H9 (cell line): ENCODE measurements around the gene MAMDC4. TPM values are rescaled to one million over a fixed set of nuclear protein-coding genes. Genes with fewer than 3 reads are reported as not detected.
A peak's percentile ranks its signal among the peaks of the same experiment; 100 is the strongest.
"Not testable (repeated sequence)": the region's sequence is repeated elsewhere in the genome, so short reads cannot be mapped to it uniquely, and the experiment has no call there.

Experiments used
- DNase-seq: peaks from one replicate; pipeline ENCODE4 v3.0.0-alpha.2; 2017
- H2AFZ ChIP-seq: one replicate; pipeline ENCODE4 v1.6.1; 2013; ENCODE audit warnings: mild to moderate bottlenecking, low read length, control low read depth, moderate library complexity
- H2AK5ac ChIP-seq: 2 replicates; pipeline ENCODE4 v1.6.1; 2013; ENCODE audit warnings: low read length, control low read depth, mixed read lengths; ENCODE audit not compliant: insufficient read length
- H2BK120ac ChIP-seq: one replicate; pipeline ENCODE4 v1.6.1; 2013; ENCODE audit warnings: low read depth, mild to moderate bottlenecking, low read length, control low read depth, inconsistent platforms; ENCODE audit not compliant: poor library complexity, severe bottlenecking
- H2BK12ac ChIP-seq: 2 replicates; pipeline ENCODE4 v1.6.1; 2013; ENCODE audit warnings: low read length, control low read depth, mixed read lengths, low read depth; ENCODE audit not compliant: insufficient read length
- H2BK15ac ChIP-seq: 2 replicates; pipeline ENCODE4 v1.6.1; 2013; ENCODE audit warnings: low read depth, low read length, control low read depth
- H2BK20ac ChIP-seq: one replicate; pipeline ENCODE4 v1.6.1; 2013; ENCODE audit warnings: low read depth, mild to moderate bottlenecking, low read length, control low read depth, inconsistent platforms; ENCODE audit not compliant: poor library complexity, severe bottlenecking
- H2BK5ac ChIP-seq: 2 replicates; pipeline ENCODE4 v1.6.1; 2013; ENCODE audit warnings: low read length, control low read depth, mixed read lengths; ENCODE audit not compliant: insufficient read length
- H3K14ac ChIP-seq: 2 replicates; pipeline ENCODE4 v1.6.1; 2013; ENCODE audit warnings: low read length, control low read depth; ENCODE audit not compliant: insufficient read depth
- H3K18ac ChIP-seq: 2 replicates; pipeline ENCODE4 v1.6.1; 2013; ENCODE audit warnings: low read depth, mild to moderate bottlenecking, mixed read lengths, low read length, control low read depth; ENCODE audit not compliant: insufficient read length
- H3K23ac ChIP-seq: 2 replicates; pipeline ENCODE4 v1.6.1; 2013; ENCODE audit warnings: low read length, control low read depth, mixed read lengths, low read depth; ENCODE audit not compliant: insufficient read length
- H3K23me2 ChIP-seq: 2 replicates; pipeline ENCODE4 v1.6.1; 2013; ENCODE audit warnings: low read depth, mild to moderate bottlenecking, mixed read lengths, low read length, control low read depth; ENCODE audit not compliant: insufficient read length, poor library complexity, severe bottlenecking
- H3K27ac ChIP-seq: 2 replicates; pipeline ENCODE4 v1.5.1; 2013; ENCODE audit warnings: low read length, control low read depth, mixed read lengths, low read depth; ENCODE audit not compliant: insufficient read length
- H3K27me3 ChIP-seq: 2 replicates; pipeline ENCODE4 v1.6.1; 2013; ENCODE audit warnings: low read length, control low read depth, inconsistent platforms; ENCODE audit not compliant: insufficient read depth
- H3K4ac ChIP-seq: 2 replicates; pipeline ENCODE4 v1.6.1; 2013; ENCODE audit warnings: low read depth, mild to moderate bottlenecking, control low read depth, inconsistent platforms, low read length, moderate library complexity
- H3K4me1 ChIP-seq: 2 replicates; pipeline ENCODE4 v1.6.1; 2013; ENCODE audit warnings: low read length, control low read depth, inconsistent platforms; ENCODE audit not compliant: insufficient read depth
- H3K4me2 ChIP-seq: 2 replicates; pipeline ENCODE4 v1.6.1; 2013; ENCODE audit warnings: low read length, control low read depth, mixed read lengths; ENCODE audit not compliant: insufficient read length, insufficient read depth
- H3K56ac ChIP-seq: 2 replicates; pipeline ENCODE4 v1.6.1; 2013; ENCODE audit warnings: low read depth, mild to moderate bottlenecking, mixed read lengths, low read length, control low read depth; ENCODE audit not compliant: insufficient read length
- H3K79me1 ChIP-seq: 2 replicates; pipeline ENCODE4 v1.6.1; 2013; ENCODE audit warnings: low read depth, mild to moderate bottlenecking, moderate library complexity, low read length, control low read depth, inconsistent platforms; ENCODE audit not compliant: insufficient read depth, poor library complexity, severe bottlenecking
- H3K79me2 ChIP-seq: 2 replicates; pipeline ENCODE4 v1.6.1; 2013; ENCODE audit warnings: low read length, control low read depth, inconsistent platforms; ENCODE audit not compliant: insufficient read depth
- H3K9ac ChIP-seq: 2 replicates; pipeline ENCODE4 v1.6.1; 2013; ENCODE audit warnings: low read length, control low read depth, mixed read lengths; ENCODE audit not compliant: insufficient read length; ENCODE audit errors: extremely low read depth
- H3K9me3 ChIP-seq: one replicate; pipeline ENCODE4 v1.6.1; 2013; ENCODE audit warnings: low read depth, low read length, inconsistent platforms; ENCODE audit not compliant: control insufficient read depth
- H3T11ph ChIP-seq: one replicate; pipeline ENCODE4 v1.6.1; 2013; ENCODE audit warnings: mild to moderate bottlenecking, low read length, control low read depth, inconsistent platforms
- H4K20me1 ChIP-seq: one replicate; pipeline ENCODE4 v1.6.1; 2013; ENCODE audit not compliant: control insufficient read depth, insufficient read length, insufficient read depth
- H4K5ac ChIP-seq: 2 replicates; pipeline ENCODE4 v1.6.1; 2013; ENCODE audit warnings: low read depth, mild to moderate bottlenecking, mixed read lengths, low read length, control low read depth; ENCODE audit not compliant: insufficient read length
- H4K8ac ChIP-seq: replicated peaks from 2 replicates; pipeline ENCODE4 v1.6.1; 2013; ENCODE audit warnings: low read length, control low read depth, mixed read lengths, low read depth; ENCODE audit not compliant: insufficient read length
- H4K91ac ChIP-seq: 2 replicates; pipeline ENCODE4 v1.6.1; 2013; ENCODE audit warnings: low read depth, mild to moderate bottlenecking, moderate library complexity, mixed read lengths, low read length, control low read depth; ENCODE audit not compliant: insufficient read length
- H3K27ac Mint-ChIP-seq, 3 experiments: 2 replicates in 2 of 3; 3 replicates in 1 of 3; pipeline ENCODE4 v1.8.0; 2020 to 2021; ENCODE audit warnings: mixed read lengths in 3 of 3, mild to moderate bottlenecking in 1 of 3, moderate library complexity in 1 of 3
- H3K27me3 Mint-ChIP-seq: 2 replicates; pipeline ENCODE4 v1.8.0; 2021; ENCODE audit warnings: low read depth, mild to moderate bottlenecking, moderate library complexity, mixed read lengths
- H3K36me3 Mint-ChIP-seq, 3 experiments: 2 replicates in 2 of 3; 3 replicates in 1 of 3; pipeline ENCODE4 v1.8.0; 2020 to 2021; ENCODE audit warnings: low read depth in 3 of 3, mixed read lengths in 3 of 3; ENCODE audit not compliant: insufficient read depth in 1 of 3
- H3K4me1 Mint-ChIP-seq, 2 experiments: 2 replicates each; pipeline ENCODE4 v1.8.0; 2020; ENCODE audit warnings: mixed read lengths in 2 of 2
- H3K4me3 Mint-ChIP-seq, 2 experiments: 2 replicates in 1 of 2; 3 replicates in 1 of 2; pipeline ENCODE4 v1.8.0; 2020 to 2021; ENCODE audit warnings: mild to moderate bottlenecking in 2 of 2, mixed read lengths in 2 of 2, moderate library complexity in 1 of 2
- H3K9me3 Mint-ChIP-seq, 2 experiments: 2 replicates in 1 of 2; 3 replicates in 1 of 2; pipeline ENCODE4 v1.8.0; 2020; ENCODE audit warnings: mild to moderate bottlenecking in 2 of 2, mixed read lengths in 2 of 2, moderate library complexity in 1 of 2
- CTCF ChIP-seq: fragments of 200-600 bp; sonication (generic); conservative IDR thresholded peaks from 3 replicates; pipeline ENCODE4 v1.8.0; 2021; ENCODE audit warnings: antibody characterized with exemption, mild to moderate bottlenecking
- WGBS: extraction: QIAGEN DNeasy Blood & Tissue Kit; methylation state at CpG from one replicate; pipeline ENCODE4 v1.1.7; 2013; ENCODE audit warnings: missing lambda C conversion rate, low lambda C conversion rate, mixed read lengths; ENCODE audit not compliant: insufficient read length; ENCODE audit errors: extremely low coverage; 5-methylcytosine and 5-hydroxymethylcytosine counted together
- total RNA-seq: library from RNA; stranded (reverse); gene quantifications from 2 replicates; pipeline ENCODE4 v1.2.1, GENCODE V29; 2021

Gene MAMDC4
- total RNA-seq, 1 experiment from 2014 or later: 9.2 TPM

- H3K36me3 Mint-ChIP-seq: peaks cover 11 to 45% (median 44%) of the 10 kb centered on the region in 3 experiments
- WGBS: no CpG with 5 or more reads among the region's 9 CpGs
Observed at GRCh38 chr9:136832581-136832980, 19.6 kb upstream of the MAMDC4 start.

GRCh38 chr9:136833381-136834048 is 18.6 kb upstream of the MAMDC4 start:
- not testable (repeated sequence) for H3K14ac ChIP-seq, H2AFZ ChIP-seq, H2BK120ac ChIP-seq, H2AK5ac ChIP-seq, H3K79me1 ChIP-seq, H3K9me3 Mint-ChIP-seq, H4K91ac ChIP-seq, H3T11ph ChIP-seq, H2BK15ac ChIP-seq, H3K79me2 ChIP-seq, H3K56ac ChIP-seq, H3K18ac ChIP-seq, H2BK5ac ChIP-seq, H3K4me3 Mint-ChIP-seq, H3K27me3 Mint-ChIP-seq, H3K4ac ChIP-seq, H3K9ac ChIP-seq, H4K5ac ChIP-seq, H2BK12ac ChIP-seq, H4K20me1 ChIP-seq, H4K8ac ChIP-seq, H3K27ac ChIP-seq, H3K23ac ChIP-seq, H3K27me3 ChIP-seq, H3K9me3 ChIP-seq, H2BK20ac ChIP-seq, H3K23me2 ChIP-seq, H3K4me1 Mint-ChIP-seq, DNase-seq, H3K4me1 ChIP-seq, H3K4me2 ChIP-seq
- H3K27ac Mint-ChIP-seq: peak overlapping the region in 1 of 3 experiments; percentile 42; a peak in 1 of 7 replicates
- WGBS: no CpG with 5 or more reads among the region's 16 CpGs
- H3K36me3 Mint-ChIP-seq: peaks cover 10 to 46% (median 45%) of the 10 kb centered on the region in 3 experiments

More at GRCh38 chr9:136832581-136832980, 19.6 kb upstream of the MAMDC4 start:
- Histone ChIP-seq H2BK120ac (no peak overlapping the region), H3K23me2 (no peaks in the 10 kb centered on the region), H3K27ac (no peak overlapping the region), H3K56ac (no peak overlapping the region), H3K79me1 (no peaks in the 10 kb centered on the region), H3K79me2 (no peaks in the 10 kb centered on the region), H3K9ac (no peak overlapping the region), H3K4me1 (no peaks in the 10 kb centered on the region), H2BK5ac (no peak overlapping the region), H3K4me2 (no peak overlapping the region), H3K23ac (no peak overlapping the region), H2BK20ac (no peak overlapping the region), H2AK5ac (no peak overlapping the region), H4K8ac (no peak overlapping the region), H4K5ac (no peak overlapping the region), H3T11ph (no peak overlapping the region), H2BK12ac (no peak overlapping the region), H4K20me1 (no peaks in the 10 kb centered on the region), H2AFZ (no peak overlapping the region), H3K27me3 (no peaks in the 10 kb centered on the region), H2BK15ac (no peak overlapping the region), H4K91ac (no peak overlapping the region), H3K9me3 (no peaks in the 10 kb centered on the region), H3K4ac (no peak overlapping the region), H3K14ac (no peak overlapping the region), H3K18ac (no peak overlapping the region)
- H3K9me3 Mint-ChIP-seq: no peaks in the 10 kb centered on the region
- peaks cover 1% of the 10 kb centered on the region; the same call in 1 of the 2 replicates for H3K27me3 Mint-ChIP-seq
- H3K4me3 Mint-ChIP-seq: no peak overlapping the region
- H3K27ac Mint-ChIP-seq: no peak overlapping the region
- H3K4me1 Mint-ChIP-seq: no peaks in the 10 kb centered on the region
- DNase-seq: no peak
- TF ChIP-seq CTCF: no peak
